Fibroblast of lung (primary cell): ENCODE data around the gene ASAP3.

Experiments
- EZH2 ChIP-seq: IDR thresholded peaks from 2 replicates; pipeline ENCODE4 v1.5.1; 2012; ENCODE audit warnings: low read length, control low read depth, mild to moderate bottlenecking; ENCODE audit errors: missing control alignments
- TF ChIP-seq, protein P1 (sequence below), 2 donors: IDR thresholded peaks in 1 of 2; conservative IDR thresholded peaks in 1 of 2; 1 replicate in 1 of 2; 2 replicates in 1 of 2; pipeline ENCODE4 v1.5.1; 2011 to 2012; ENCODE audit warnings: low read length in 2 of 2, control low read depth in 1 of 2, inconsistent platforms in 1 of 2, low read depth in 1 of 2, mild to moderate bottlenecking in 1 of 2

DNA sequence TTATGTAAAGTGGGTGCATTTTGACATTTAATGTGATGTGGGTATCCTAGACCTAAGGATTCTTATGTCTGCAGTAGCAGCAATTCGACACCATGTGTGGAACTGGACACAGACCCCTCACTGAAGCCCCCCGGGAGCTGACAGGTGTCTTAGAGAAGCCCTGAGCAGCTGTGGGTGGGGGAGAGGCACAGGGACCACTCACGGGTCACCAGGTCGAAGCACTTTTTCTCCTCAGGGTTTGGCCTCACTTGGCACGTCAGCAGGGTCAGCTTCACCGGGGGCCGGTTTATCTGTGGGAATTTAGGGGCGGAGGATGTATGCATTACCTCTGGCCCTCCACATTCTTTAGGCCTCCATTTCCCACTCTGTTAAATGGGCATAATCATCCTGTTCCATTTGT is 45.4 kb downstream of the ASAP3 start:
- TF ChIP-seq, protein P1, sequence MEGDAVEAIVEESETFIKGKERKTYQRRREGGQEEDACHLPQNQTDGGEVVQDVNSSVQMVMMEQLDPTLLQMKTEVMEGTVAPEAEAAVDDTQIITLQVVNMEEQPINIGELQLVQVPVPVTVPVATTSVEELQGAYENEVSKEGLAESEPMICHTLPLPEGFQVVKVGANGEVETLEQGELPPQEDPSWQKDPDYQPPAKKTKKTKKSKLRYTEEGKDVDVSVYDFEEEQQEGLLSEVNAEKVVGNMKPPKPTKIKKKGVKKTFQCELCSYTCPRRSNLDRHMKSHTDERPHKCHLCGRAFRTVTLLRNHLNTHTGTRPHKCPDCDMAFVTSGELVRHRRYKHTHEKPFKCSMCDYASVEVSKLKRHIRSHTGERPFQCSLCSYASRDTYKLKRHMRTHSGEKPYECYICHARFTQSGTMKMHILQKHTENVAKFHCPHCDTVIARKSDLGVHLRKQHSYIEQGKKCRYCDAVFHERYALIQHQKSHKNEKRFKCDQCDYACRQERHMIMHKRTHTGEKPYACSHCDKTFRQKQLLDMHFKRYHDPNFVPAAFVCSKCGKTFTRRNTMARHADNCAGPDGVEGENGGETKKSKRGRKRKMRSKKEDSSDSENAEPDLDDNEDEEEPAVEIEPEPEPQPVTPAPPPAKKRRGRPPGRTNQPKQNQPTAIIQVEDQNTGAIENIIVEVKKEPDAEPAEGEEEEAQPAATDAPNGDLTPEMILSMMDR (conservative IDR thresholded peaks at IDR 0.05 in 1 of 2, IDR thresholded peaks at IDR 0.05 in 1 of 2; ENCODE audit: low read depth in 1 of 2, low read length in 2 of 2) = no peak
- no peak for TF ChIP-seq EZH2
